Upper lobe of left lung (tissue), 6 donors: Measurements from ENCODE around the gene SPATA18. TPM values are rescaled to one million over a fixed set of nuclear protein-coding genes. Genes with fewer than 3 reads are reported as not detected.

Experiments
- ATAC-seq, 2 donors: fragments of 200-7000 bp; cut with Tn5 transposase; one replicate each; pipeline ENCODE4 v1.9.1; 2022; ENCODE audit warnings: mild to moderate bottlenecking in 2 of 2, moderate library complexity in 2 of 2; ENCODE audit not compliant: low FRiP score in 2 of 2
- DNase-seq, 2 donors: peaks; one replicate each; pipeline ENCODE4 v3.0.0-alpha.2; 2019 to 2020
- H3K27ac ChIP-seq, 4 donors: fragments of 200-600 bp; sonication (generic); one replicate each; pipeline ENCODE4 v1.5.1; 2016 to 2019
- H3K27me3 ChIP-seq, 4 donors: fragments of 200-600 bp; sonication (generic); one replicate each; pipeline ENCODE4 v1.5.1; 2017 to 2019
- H3K36me3 ChIP-seq, 4 donors: fragments of 200-600 bp; sonication (generic); one replicate each; pipeline ENCODE4 v1.5.1; 2016 to 2019
- H3K4me1 ChIP-seq, 4 donors: fragments of 200-600 bp; sonication (generic); one replicate each; pipeline ENCODE4 v1.5.1; 2018 to 2019
- H3K4me3 ChIP-seq, 4 donors: fragments of 200-600 bp; sonication (generic); one replicate each; pipeline ENCODE4 v1.5.1; 2017 to 2019; ENCODE audit warnings: mild to moderate bottlenecking in 2 of 4, moderate library complexity in 1 of 4
- H3K9me3 ChIP-seq, 4 donors: fragments of 200-600 bp; sonication (generic); one replicate each; pipeline ENCODE4 v1.5.1; 2018 to 2019
- CTCF ChIP-seq, 6 experiments: fragments of 450-650 bp in 4 of 6; fragments of 200-600 bp in 2 of 6; sonication (generic) in 2 of 6; IDR thresholded peaks; one replicate each; pipeline ENCODE4 v1.5.1; 2016 to 2019; ENCODE audit warnings: antibody characterized with exemption in 6 of 6
- EP300 ChIP-seq, 4 donors: sonication (generic); formaldehyde crosslinking; IDR thresholded peaks; one replicate each; pipeline ENCODE4 v1.5.1; 2017; ENCODE audit warnings: antibody characterized with exemption in 4 of 4, control low read depth in 2 of 4
- POLR2A ChIP-seq, 4 donors: fragments of 450-650 bp; IDR thresholded peaks; one replicate each; pipeline ENCODE4 v1.5.1; 2016 to 2017; ENCODE audit warnings: antibody characterized with exemption in 4 of 4, mild to moderate bottlenecking in 2 of 4
- POLR2AphosphoS5 ChIP-seq, 2 donors: sonication (generic); formaldehyde crosslinking; IDR thresholded peaks; one replicate each; pipeline ENCODE4 v1.5.1; 2017; ENCODE audit warnings: antibody characterized with exemption in 2 of 2
- WGBS, 2 donors: methylation state at CpG; one replicate each; pipeline ENCODE4 v1.1.5; 2017 to 2018; 5-methylcytosine and 5-hydroxymethylcytosine counted together
- total RNA-seq, 6 donors: library from RNA; depleted of rRNA in 4 of 6; stranded (reverse); fragments of >200 nt in 4 of 6; gene quantifications; one replicate each; pipeline versions ENCODE4 v1.1.0 to v1.2.1, GENCODE V29; 2016 to 2021
- donor health status: DM: no; HTN: no; CAD: no; lungs with moderate emphysema.
- donor health status: DM: no; HTN: yes; CAD: no; lungs with severe emphysema.

Gene SPATA18, protein sequence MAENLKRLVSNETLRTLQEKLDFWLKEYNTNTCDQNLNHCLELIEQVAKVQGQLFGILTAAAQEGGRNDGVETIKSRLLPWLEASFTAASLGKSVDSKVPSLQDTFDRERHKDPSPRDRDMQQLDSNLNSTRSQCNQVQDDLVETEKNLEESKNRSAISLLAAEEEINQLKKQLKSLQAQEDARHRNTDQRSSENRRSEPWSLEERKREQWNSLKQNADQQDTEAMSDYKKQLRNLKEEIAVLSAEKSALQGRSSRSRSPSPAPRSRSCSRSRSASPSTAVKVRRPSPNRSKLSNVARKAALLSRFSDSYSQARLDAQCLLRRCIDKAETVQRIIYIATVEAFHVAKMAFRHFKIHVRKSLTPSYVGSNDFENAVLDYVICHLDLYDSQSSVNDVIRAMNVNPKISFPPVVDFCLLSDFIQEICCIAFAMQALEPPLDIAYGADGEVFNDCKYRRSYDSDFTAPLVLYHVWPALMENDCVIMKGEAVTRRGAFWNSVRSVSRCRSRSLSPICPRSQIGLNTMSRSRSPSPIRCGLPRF
- 10 to 100 TPM in 5 of 6 donors, 1 to 10 TPM in 1; 8.1 to 55.2 (median 15.1) TPM for total RNA-seq

DNA sequence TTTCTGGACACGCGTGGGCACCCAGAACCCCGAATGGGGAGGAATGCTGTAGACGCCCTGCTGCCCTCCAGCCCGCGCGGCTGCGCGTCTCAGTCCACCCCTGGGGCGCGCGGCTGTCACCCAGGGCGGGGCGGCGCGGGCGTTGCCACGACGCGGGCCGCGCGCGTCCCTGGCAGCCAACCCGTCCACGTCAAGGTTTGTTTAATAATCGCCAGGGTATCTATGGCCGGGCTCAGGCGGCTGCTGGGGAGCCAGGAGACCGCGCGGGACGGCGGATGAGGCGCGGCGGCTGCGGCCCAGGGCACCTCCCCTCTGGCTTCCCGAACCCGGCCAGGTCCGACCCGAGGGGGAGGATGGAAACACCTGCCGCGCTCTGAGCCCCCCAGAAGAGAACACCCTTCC, at the start of gene SPATA18:
Gene SPATA18, plus strand, starts transcription at position 92 of the 402 bp plus-strand sequence. CDS start 401 bp downstream, outside the sequence.
- TF ChIP-seq EP300 (IDR thresholded peaks at IDR 0.05) (no peak), POLR2AphosphoS5 (IDR thresholded peaks at IDR 0.05) (no peak), POLR2A (IDR thresholded peaks at IDR 0.05) (peak in 1 of 4 donors; percentile 47)
- peaks cover 8 to 23% (median 16%) of the 10 kb centered on the region in 4 donors for H3K4me1 ChIP-seq
- WGBS, 2 donors, result 1% methylated on average over 18 to 25 of the region's 44 CpGs
- H3K9me3 ChIP-seq, result no peaks in the 10 kb centered on the region
- H3K36me3 ChIP-seq, result no peaks in the 10 kb centered on the region
- peak within 1 kb of the TSS in 3 of 4 donors; percentile 17 to 57 (median 49) for H3K27ac ChIP-seq
- H3K4me3 ChIP-seq, result peak within 1 kb of the TSS in 3 of 4 donors; percentile 57 to 61 (median 57)
- peak; percentile 35 to 91 for DNase-seq
- peaks cover 0 to 9% (median 5%) of the 10 kb centered on the region in 4 donors for H3K27me3 ChIP-seq
- peak in 1 of 2 donors; percentile 89 for ATAC-seq

GRCh38 chr4:52001616-52002015, 49.5 kb upstream of the SPATA18 start:
- ATAC-seq (no peak), DNase-seq (no peak)
- no peak overlapping the region for H3K4me3 ChIP-seq
- H3K27me3 ChIP-seq, result no peaks in the 10 kb centered on the region
- no peak overlapping the region for H3K27ac ChIP-seq
- H3K36me3 ChIP-seq, result no peaks in the 10 kb centered on the region
- H3K9me3 ChIP-seq, result no peaks in the 10 kb centered on the region
- WGBS, 2 donors, result 78 to 79% methylated on average over 2 of the region's 2 CpGs
- no peak for TF ChIP-seq CTCF (IDR thresholded peaks at IDR 0.05)
- TF ChIP-seq EP300 (IDR thresholded peaks at IDR 0.05), result no peak
- no peak for TF ChIP-seq POLR2AphosphoS5 (IDR thresholded peaks at IDR 0.05)
- TF ChIP-seq POLR2A (IDR thresholded peaks at IDR 0.05), result no peak
- H3K4me1 ChIP-seq, result no peaks in the 10 kb centered on the region

- ATAC-seq (no peak), DNase-seq (no peak)
- no peak overlapping the region for H3K27ac ChIP-seq
- no peak overlapping the region for H3K4me3 ChIP-seq
- no peaks in the 10 kb centered on the region for H3K4me1 ChIP-seq
- no peaks in the 10 kb centered on the region for H3K27me3 ChIP-seq
- no peaks in the 10 kb centered on the region for H3K9me3 ChIP-seq
- TF ChIP-seq EP300 (IDR thresholded peaks at IDR 0.05) (no peak), POLR2A (IDR thresholded peaks at IDR 0.05) (no peak), CTCF (IDR thresholded peaks at IDR 0.05) (no peak), POLR2AphosphoS5 (IDR thresholded peaks at IDR 0.05) (no peak)
- no peaks in the 10 kb centered on the region for H3K36me3 ChIP-seq
Observed at GRCh38 chr4:52004414-52004813, 46.7 kb upstream of the SPATA18 start.

- DNase-seq, result no peak
- no peaks in the 10 kb centered on the region for H3K27me3 ChIP-seq
- WGBS, 2 donors, result 90% methylated on average over 2 of the region's 2 CpGs
Observed at GRCh38 chr4:52005604-52006273, 45.4 kb upstream of the SPATA18 start.

More at GRCh38 chr4:52005604-52006273, 45.4 kb upstream of the SPATA18 start:
- H3K4me1 ChIP-seq, result no peaks in the 10 kb centered on the region
- H3K4me3 ChIP-seq, result no peak overlapping the region
- no peak for TF ChIP-seq EP300 (IDR thresholded peaks at IDR 0.05)
- TF ChIP-seq POLR2AphosphoS5 (IDR thresholded peaks at IDR 0.05), result no peak
- TF ChIP-seq CTCF (IDR thresholded peaks at IDR 0.05), result no peak
- no peak for TF ChIP-seq POLR2A (IDR thresholded peaks at IDR 0.05)
- no peak for ATAC-seq
- H3K36me3 ChIP-seq, result no peaks in the 10 kb centered on the region
- H3K27ac ChIP-seq, result no peak overlapping the region
- no peaks in the 10 kb centered on the region for H3K9me3 ChIP-seq
